ENCODE measurements around the gene CNTN5.

- TF ChIP-seq CTCF (IDR thresholded peaks at IDR 0.05; ENCODE audit: poor library complexity) (no peak), EZH2 (IDR thresholded peaks at IDR 0.05; ENCODE audit: borderline replicate concordance) (no peak), EZH2phosphoT487 (IDR thresholded peaks at IDR 0.05; ENCODE audit: low read depth, severe bottlenecking, unreplicated experiment) (no peak)
These were observed 77.5 kb downstream of the CNTN5 start for GRCh38 chr11:99098258-99098657.

All from hepatocyte (in vitro differentiated cells).